Gastrocnemius medialis (tissue), 4 donors: ENCODE data around the gene MED12L. TPM values are rescaled to one million over a fixed set of nuclear protein-coding genes. Genes with fewer than 3 reads are reported as not detected.

Source experiments
- ATAC-seq, 2 donors: fragments of 150-250 bp; one replicate each; pipeline ENCODE4 v1.9.1; 2016
- DNase-seq, 2 donors: peaks; one replicate each; pipeline ENCODE4 v3.0.0-alpha.2; 2019
- H3K27ac ChIP-seq, 4 donors: fragments of 200-600 bp; sonication (generic); 1 replicate in 1 of 4; 2 replicates in 3 of 4; pipeline ENCODE4 v1.5.1; 2016 to 2018; ENCODE audit warnings: mild to moderate bottlenecking in 2 of 4, moderate library complexity in 1 of 4
- H3K27me3 ChIP-seq, 3 donors: fragments of 200-600 bp; sonication (generic) in 2 of 3; 1 replicate in 1 of 3; 2 replicates in 2 of 3; pipeline versions ENCODE4 v1.5.1 to v1.6.0; 2016 to 2019; ENCODE audit warnings: mild to moderate bottlenecking in 1 of 3, moderate library complexity in 1 of 3
- H3K36me3 ChIP-seq, 2 donors: fragments of 200-600 bp; sonication (generic) in 1 of 2; one replicate each; pipeline ENCODE4 v1.5.1; 2017 to 2018
- H3K4me1 ChIP-seq, 2 donors: fragments of 200-600 bp; sonication (generic) in 1 of 2; one replicate each; pipeline ENCODE4 v1.5.1; 2016 to 2017; ENCODE audit warnings: mild to moderate bottlenecking in 2 of 2
- H3K4me3 ChIP-seq, 4 donors: fragments of 200-600 bp; sonication (generic) in 3 of 4; 1 replicate in 1 of 4; 2 replicates in 3 of 4; pipeline ENCODE4 v1.5.1; 2016 to 2019; ENCODE audit warnings: mild to moderate bottlenecking in 2 of 4
- H3K9me3 ChIP-seq, 3 donors: fragments of 200-600 bp; sonication (generic) in 2 of 3; 1 replicate in 1 of 3; 2 replicates in 2 of 3; pipeline ENCODE4 v1.5.1; 2016 to 2019
- CTCF ChIP-seq, 5 experiments: fragments of 450-650 bp in 3 of 5; fragments of 200-600 bp in 2 of 5; sonication (generic) in 2 of 5; IDR thresholded peaks in 4 of 5; conservative IDR thresholded peaks in 1 of 5; 1 replicate in 4 of 5; 2 replicates in 1 of 5; pipeline ENCODE4 v1.5.1; 2016 to 2019; ENCODE audit warnings: antibody characterized with exemption in 5 of 5, mild to moderate bottlenecking in 3 of 5, moderate library complexity in 3 of 5
- POLR2A ChIP-seq, 2 donors: fragments of 450-650 bp; IDR thresholded peaks; one replicate each; pipeline ENCODE4 v1.6.1; 2017; ENCODE audit warnings: antibody characterized with exemption in 2 of 2, mild to moderate bottlenecking in 2 of 2, moderate library complexity in 2 of 2
- in situ Hi-C, 4 donors: fragments of 200-750 bp; cut with MboI; loops; one replicate each; pipeline versions ENCODE4 v1.15.0 to v1.8.0; 2017; ENCODE audit warnings: low sequenced_read_pairs in 4 of 4
- intact Hi-C: fragments of 100-400 bp; cut with DNase I; formaldehyde crosslinking; loops from one replicate; pipeline ENCODE4 v1.15.1; 2023; ENCODE audit warnings: low total_unique reads
- total RNA-seq, 4 donors: library from RNA; depleted of rRNA; stranded (reverse); fragments of >200 nt; gene quantifications; one replicate each; pipeline versions ENCODE4 v1.1.0 to v1.2.3, GENCODE V29; 2016

Gene MED12L
- total RNA-seq, 4 donors from 2014 or later, result 0.05 to 1.2 (median 0.10) TPM

- Histone ChIP-seq H3K36me3 (no peaks in the 10 kb centered on the region), H3K4me3 (no peak overlapping the region), H3K9me3 (no peaks in the 10 kb centered on the region), H3K4me1 (no peaks in the 10 kb centered on the region), H3K27me3 (no peaks in the 10 kb centered on the region), H3K27ac (no peak overlapping the region)
- intact Hi-C loops, result no loop called here
- in situ Hi-C loops, result no loop called here
- TF ChIP-seq CTCF (IDR thresholded peaks at IDR 0.05 in 4 of 5, conservative IDR thresholded peaks at IDR 0.05 in 1 of 5) (no peak), POLR2A (IDR thresholded peaks at IDR 0.05) (no peak)
- no peak for ATAC-seq
- DNase-seq, result no peak
Measured at GRCh38 chr3:151322511-151322910, 237.0 kb downstream of the MED12L start.

- H3K4me3 ChIP-seq, result peak overlapping the region in 1 of 4 donors; percentile 11
- intact Hi-C loops, result loop anchor here (2.0 to 5.0 kb wide), 2 partner anchors 101 to 160 kb away; no protein-coding TSS in a partner anchor
- ATAC-seq, result no peak
- no peak for DNase-seq
- TF ChIP-seq POLR2A (IDR thresholded peaks at IDR 0.05), result no peak
- peak in 3 of 5 experiments; percentile 18 to 61 (median 42) for TF ChIP-seq CTCF (IDR thresholded peaks at IDR 0.05 in 4 of 5, conservative IDR thresholded peaks at IDR 0.05 in 1 of 5)
- in situ Hi-C loops, result no loop called here
- no peaks in the 10 kb centered on the region for H3K4me1 ChIP-seq
- no peaks in the 10 kb centered on the region for H3K36me3 ChIP-seq
- H3K9me3 ChIP-seq, result no peaks in the 10 kb centered on the region
- no peaks in the 10 kb centered on the region for H3K27me3 ChIP-seq
- no peak overlapping the region for H3K27ac ChIP-seq
Measured at GRCh38 chr3:151327571-151328198, 242.2 kb downstream of the MED12L start.

GRCh38 chr3:151328298-151328995, 243.0 kb downstream of the MED12L start:
- ATAC-seq (peak in 1 of 2 donors; percentile 12), DNase-seq (no peak)
- Histone ChIP-seq H3K27ac (no peak overlapping the region), H3K36me3 (no peaks in the 10 kb centered on the region), H3K27me3 (no peaks in the 10 kb centered on the region), H3K4me1 (no peaks in the 10 kb centered on the region), H3K9me3 (no peaks in the 10 kb centered on the region), H3K4me3 (peak overlapping the region in 1 of 4 donors; percentile 11)
- intact Hi-C loops, result loop anchor here (5.0 kb wide), 1 partner anchor 161 kb away; no protein-coding TSS in a partner anchor
- TF ChIP-seq CTCF (IDR thresholded peaks at IDR 0.05 in 4 of 5, conservative IDR thresholded peaks at IDR 0.05 in 1 of 5) (no peak), POLR2A (IDR thresholded peaks at IDR 0.05) (no peak)
- in situ Hi-C loops, result no loop called here

- no peaks in the 10 kb centered on the region for H3K27me3 ChIP-seq
- intact Hi-C loops (loop anchor here (5.0 kb wide), 1 partner anchor 162 kb away; no protein-coding TSS in a partner anchor), in situ Hi-C loops (no loop called here)
- ATAC-seq (no peak), DNase-seq (no peak)
- H3K4me1 ChIP-seq, result no peaks in the 10 kb centered on the region
- no peaks in the 10 kb centered on the region for H3K36me3 ChIP-seq
- H3K4me3 ChIP-seq, result peak within 1 kb of the TSS in 1 of 4 donors; percentile 11
- TF ChIP-seq CTCF (IDR thresholded peaks at IDR 0.05 in 4 of 5, conservative IDR thresholded peaks at IDR 0.05 in 1 of 5) (no peak), POLR2A (IDR thresholded peaks at IDR 0.05) (no peak)
- H3K9me3 ChIP-seq, result no peaks in the 10 kb centered on the region
- no peak within 1 kb of the TSS for H3K27ac ChIP-seq
Measured at GRCh38 chr3:151329363-151329762, 243.9 kb downstream of the MED12L start, which contains the start of gene P2RY13. Gene P2RY13 (minus strand): TSS chr3:151329549. CDS start chr3:151329528, 21 bp downstream.
